ENCODE data around the gene ZNF133.

Gene ZNF133

GRCh38 chr20:18364768-18365167, 76.4 kb downstream of the ZNF133 start:
- DNase-seq = no peak

Measured in fibroblast of skin of right quadriceps (primary cell).